Neural cell (in vitro differentiated cells): ENCODE measurements around the gene LRRC26. TPM values are rescaled to one million over a fixed set of nuclear protein-coding genes. Genes with fewer than 3 reads are reported as not detected.

Experiments used
- H2AFZ ChIP-seq: fragments of 200-600, 300-800 bp; sonication (generic), shearing (Covaris generic); 2 replicates; pipeline ENCODE4 v1.6.0; 2014; ENCODE audit warnings: low read depth, mild to moderate bottlenecking, antibody characterized with exemption, low read length, moderate library complexity
- H3F3A ChIP-seq: fragments of 200-600 bp; shearing (Covaris generic); 2 replicates; pipeline ENCODE4 v1.6.1; 2016; ENCODE audit warnings: mild to moderate bottlenecking, moderate library complexity, mixed read lengths, antibody characterized with exemption, low read length; ENCODE audit not compliant: insufficient read depth, poor library complexity, severe bottlenecking
- H3K27ac ChIP-seq: fragments of 200-600, 300-800 bp; sonication (generic), shearing (Covaris generic); 2 replicates; pipeline ENCODE4 v1.5.1; 2014; ENCODE audit warnings: mild to moderate bottlenecking, low read length, moderate library complexity
- H3K27me3 ChIP-seq: fragments of 300-800, 200-600 bp; sonication (generic), shearing (Covaris generic); 2 replicates; pipeline ENCODE4 v1.6.0; 2014; ENCODE audit warnings: mild to moderate bottlenecking, low read depth, low read length, moderate library complexity; ENCODE audit not compliant: insufficient read depth
- H3K36me3 ChIP-seq: fragments of 300-800, 200-600 bp; sonication (generic), shearing (Covaris generic); 2 replicates; pipeline ENCODE4 v1.5.1; 2014; ENCODE audit warnings: mild to moderate bottlenecking, antibody characterized with exemption, low read length, moderate library complexity; ENCODE audit not compliant: insufficient read depth
- H3K4me2 ChIP-seq: fragments of 300-800, 200-600 bp; sonication (generic), shearing (Covaris generic); 2 replicates; pipeline ENCODE4 v1.6.0; 2014; ENCODE audit warnings: mild to moderate bottlenecking, low read length
- H3K4me3 ChIP-seq: fragments of 300-800, 200-600 bp; sonication (generic), shearing (Covaris generic); 2 replicates; pipeline ENCODE4 v1.5.1; 2014; ENCODE audit warnings: mild to moderate bottlenecking, low read length, moderate library complexity
- H3K79me2 ChIP-seq: fragments of 200-600 bp; shearing (Covaris generic); replicated peaks from 2 replicates; pipeline ENCODE4 v1.6.0; 2014; ENCODE audit warnings: mild to moderate bottlenecking, low read length, moderate library complexity; ENCODE audit not compliant: insufficient read depth
- H3K9ac ChIP-seq: fragments of 300-800, 200-600 bp; sonication (generic), shearing (Covaris generic); 2 replicates; pipeline ENCODE4 v1.6.1; 2016; ENCODE audit warnings: mild to moderate bottlenecking, low read length, mixed read lengths
- H3K9me2 ChIP-seq: fragments of 200-600 bp; shearing (Covaris generic); 2 replicates; pipeline ENCODE4 v1.6.1; 2016; ENCODE audit warnings: mild to moderate bottlenecking, low read length, mixed read lengths; ENCODE audit not compliant: insufficient read depth
- H3K9me3 ChIP-seq: fragments of 200-600, 300-800 bp; sonication (generic), shearing (Covaris generic); 2 replicates; pipeline ENCODE4 v1.6.1; 2016; ENCODE audit warnings: mild to moderate bottlenecking, mixed run types, low read length, moderate library complexity, mixed read lengths
- H4K20me1 ChIP-seq: fragments of 200-600 bp; shearing (Covaris generic); 2 replicates; pipeline ENCODE4 v1.6.1; 2016; ENCODE audit warnings: mild to moderate bottlenecking, mixed run types; ENCODE audit not compliant: insufficient read depth
- EP300 ChIP-seq: fragments of 450-650 bp; conservative IDR thresholded peaks from 2 replicates; pipeline ENCODE4 v1.6.1; 2014; ENCODE audit warnings: antibody characterized with exemption, mild to moderate bottlenecking, moderate library complexity; ENCODE audit not compliant: poor library complexity, severe bottlenecking
- EZH2 ChIP-seq: fragments of 200-600, 300-800 bp; shearing (Covaris generic), sonication (generic); IDR thresholded peaks from 2 replicates; pipeline ENCODE4 v1.6.1; 2014; ENCODE audit warnings: antibody characterized with exemption, low read length, borderline replicate concordance, mild to moderate bottlenecking; ENCODE audit not compliant: insufficient read depth, poor library complexity, severe bottlenecking
- MXI1 ChIP-seq: fragments of 450-650 bp; conservative IDR thresholded peaks from 2 replicates; pipeline ENCODE4 v1.6.1; 2014; ENCODE audit warnings: antibody characterized with exemption, mild to moderate bottlenecking; ENCODE audit not compliant: poor library complexity, severe bottlenecking
- POLR2AphosphoS5 ChIP-seq: IDR thresholded peaks from 2 replicates; pipeline ENCODE4 v1.6.1; 2012
- RAD21 ChIP-seq: fragments of 450-650 bp; conservative IDR thresholded peaks from 2 replicates; pipeline ENCODE4 v1.6.1; 2014; ENCODE audit warnings: antibody characterized with exemption, mild to moderate bottlenecking, moderate library complexity
- SMC3 ChIP-seq: fragments of 450-650 bp; conservative IDR thresholded peaks from 2 replicates; pipeline ENCODE4 v1.6.1; 2014; ENCODE audit warnings: antibody characterized with exemption, mild to moderate bottlenecking, moderate library complexity; ENCODE audit not compliant: poor library complexity
- TAF1 ChIP-seq: IDR thresholded peaks from 2 replicates; pipeline ENCODE4 v1.6.1; 2012; ENCODE audit warnings: low read depth
- polyA plus RNA-seq: library from polyadenylated mRNA; depleted of rRNA; stranded (reverse); fragments of >200 nt; gene quantifications from 2 replicates; pipeline ENCODE4 v1.2.3, GENCODE V29; 2014
- TF ChIP-seq, protein P1 (sequence below): IDR thresholded peaks from 2 replicates; pipeline ENCODE4 v1.6.1; 2012; ENCODE audit warnings: borderline replicate concordance
- TF ChIP-seq, protein P2 (sequence below): fragments of 450-650 bp; IDR thresholded peaks from 2 replicates; pipeline ENCODE4 v1.5.1; 2014; ENCODE audit warnings: antibody characterized with exemption, mild to moderate bottlenecking, moderate library complexity; ENCODE audit not compliant: poor library complexity, severe bottlenecking

LRRC26 gene
- polyA plus RNA-seq, 1 donor from 2014 or later = 2.2 TPM

DNA sequence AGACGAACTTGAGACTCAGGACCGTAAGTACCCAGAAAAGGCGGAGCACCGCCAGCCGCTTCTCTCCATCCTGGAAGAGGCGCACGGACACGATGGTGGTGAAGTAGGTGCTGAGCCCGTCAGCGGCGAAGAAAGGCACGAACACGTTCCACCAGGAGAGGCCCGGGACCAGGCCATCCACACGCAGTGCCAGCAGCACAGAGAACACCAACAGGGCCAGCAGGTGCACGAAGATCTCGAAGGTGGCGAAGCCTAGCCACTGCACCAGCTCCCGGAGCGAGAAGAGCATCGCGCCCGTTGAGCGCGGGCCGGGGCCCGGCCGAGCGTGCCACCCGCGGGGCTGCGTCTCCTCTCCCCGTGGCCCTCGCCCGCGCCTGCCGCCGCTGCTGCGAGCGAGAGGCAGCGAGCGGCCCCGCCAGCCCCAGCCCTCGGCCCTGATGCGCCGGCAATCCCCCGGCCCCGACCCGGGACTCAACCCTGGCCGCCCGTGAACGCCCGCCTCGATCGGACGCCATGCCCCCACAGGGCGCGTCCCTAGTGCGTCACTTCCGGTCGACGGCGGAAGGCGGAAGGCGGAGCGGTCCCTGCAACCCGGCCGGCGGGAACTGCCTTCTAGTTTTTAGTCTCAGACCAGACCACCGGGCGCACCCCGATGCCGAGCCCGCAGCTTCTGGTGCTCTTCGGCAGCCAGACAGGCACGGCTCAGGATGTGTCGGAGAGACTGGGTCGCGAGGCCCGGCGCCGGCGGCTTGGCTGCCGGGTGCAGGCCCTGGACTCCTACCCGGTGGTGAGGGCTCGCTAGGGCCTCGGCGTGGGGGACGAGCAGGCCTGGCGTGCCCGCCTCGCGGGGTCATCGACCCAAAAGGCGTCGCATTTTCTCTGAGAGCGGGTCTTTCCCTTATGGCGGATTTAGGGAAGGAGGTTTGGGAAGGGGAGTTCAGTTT, 35.5 kb upstream of the LRRC26 start, which contains the start of the genes NDOR1 and TMEM203:
NDOR1 (plus strand) TSS at position 575 of the 944 bp plus-strand sequence; CDS start at position 653, 78 bp downstream.
TMEM203 (minus strand) TSS at position 523 of the 944 bp plus-strand sequence; CDS start at position 289, 234 bp downstream.
- no peaks in the 10 kb centered on the region for H3F3A ChIP-seq
- H3K9me3 ChIP-seq = no peaks in the 10 kb centered on the region
- peak within 1 kb of the TSS; percentile 100 for H3K4me3 ChIP-seq
- H3K27me3 ChIP-seq = no peaks in the 10 kb centered on the region
- peak within 1 kb of the TSS; percentile 83 for H3K9ac ChIP-seq
- H3K9me2 ChIP-seq = no peaks in the 10 kb centered on the region
- H3K36me3 ChIP-seq = no peaks in the 10 kb centered on the region
- peak within 1 kb of the TSS; percentile 63 for H3K27ac ChIP-seq
- no peaks in the 10 kb centered on the region for H4K20me1 ChIP-seq
- H3K4me2 ChIP-seq = peak within 1 kb of the TSS; percentile 91
- peak within 1 kb of the TSS; percentile 69 for H2AFZ ChIP-seq
- no peak for TF ChIP-seq EZH2
- TF ChIP-seq MXI1 = peak; percentile 96
- TF ChIP-seq SMC3 = peak; percentile 6
- TF ChIP-seq, protein P1, sequence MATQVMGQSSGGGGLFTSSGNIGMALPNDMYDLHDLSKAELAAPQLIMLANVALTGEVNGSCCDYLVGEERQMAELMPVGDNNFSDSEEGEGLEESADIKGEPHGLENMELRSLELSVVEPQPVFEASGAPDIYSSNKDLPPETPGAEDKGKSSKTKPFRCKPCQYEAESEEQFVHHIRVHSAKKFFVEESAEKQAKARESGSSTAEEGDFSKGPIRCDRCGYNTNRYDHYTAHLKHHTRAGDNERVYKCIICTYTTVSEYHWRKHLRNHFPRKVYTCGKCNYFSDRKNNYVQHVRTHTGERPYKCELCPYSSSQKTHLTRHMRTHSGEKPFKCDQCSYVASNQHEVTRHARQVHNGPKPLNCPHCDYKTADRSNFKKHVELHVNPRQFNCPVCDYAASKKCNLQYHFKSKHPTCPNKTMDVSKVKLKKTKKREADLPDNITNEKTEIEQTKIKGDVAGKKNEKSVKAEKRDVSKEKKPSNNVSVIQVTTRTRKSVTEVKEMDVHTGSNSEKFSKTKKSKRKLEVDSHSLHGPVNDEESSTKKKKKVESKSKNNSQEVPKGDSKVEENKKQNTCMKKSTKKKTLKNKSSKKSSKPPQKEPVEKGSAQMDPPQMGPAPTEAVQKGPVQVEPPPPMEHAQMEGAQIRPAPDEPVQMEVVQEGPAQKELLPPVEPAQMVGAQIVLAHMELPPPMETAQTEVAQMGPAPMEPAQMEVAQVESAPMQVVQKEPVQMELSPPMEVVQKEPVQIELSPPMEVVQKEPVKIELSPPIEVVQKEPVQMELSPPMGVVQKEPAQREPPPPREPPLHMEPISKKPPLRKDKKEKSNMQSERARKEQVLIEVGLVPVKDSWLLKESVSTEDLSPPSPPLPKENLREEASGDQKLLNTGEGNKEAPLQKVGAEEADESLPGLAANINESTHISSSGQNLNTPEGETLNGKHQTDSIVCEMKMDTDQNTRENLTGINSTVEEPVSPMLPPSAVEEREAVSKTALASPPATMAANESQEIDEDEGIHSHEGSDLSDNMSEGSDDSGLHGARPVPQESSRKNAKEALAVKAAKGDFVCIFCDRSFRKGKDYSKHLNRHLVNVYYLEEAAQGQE = no peak
- TF ChIP-seq, protein P2, sequence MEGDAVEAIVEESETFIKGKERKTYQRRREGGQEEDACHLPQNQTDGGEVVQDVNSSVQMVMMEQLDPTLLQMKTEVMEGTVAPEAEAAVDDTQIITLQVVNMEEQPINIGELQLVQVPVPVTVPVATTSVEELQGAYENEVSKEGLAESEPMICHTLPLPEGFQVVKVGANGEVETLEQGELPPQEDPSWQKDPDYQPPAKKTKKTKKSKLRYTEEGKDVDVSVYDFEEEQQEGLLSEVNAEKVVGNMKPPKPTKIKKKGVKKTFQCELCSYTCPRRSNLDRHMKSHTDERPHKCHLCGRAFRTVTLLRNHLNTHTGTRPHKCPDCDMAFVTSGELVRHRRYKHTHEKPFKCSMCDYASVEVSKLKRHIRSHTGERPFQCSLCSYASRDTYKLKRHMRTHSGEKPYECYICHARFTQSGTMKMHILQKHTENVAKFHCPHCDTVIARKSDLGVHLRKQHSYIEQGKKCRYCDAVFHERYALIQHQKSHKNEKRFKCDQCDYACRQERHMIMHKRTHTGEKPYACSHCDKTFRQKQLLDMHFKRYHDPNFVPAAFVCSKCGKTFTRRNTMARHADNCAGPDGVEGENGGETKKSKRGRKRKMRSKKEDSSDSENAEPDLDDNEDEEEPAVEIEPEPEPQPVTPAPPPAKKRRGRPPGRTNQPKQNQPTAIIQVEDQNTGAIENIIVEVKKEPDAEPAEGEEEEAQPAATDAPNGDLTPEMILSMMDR = no peak
- TF ChIP-seq EP300 = peak; percentile 56
- TF ChIP-seq RAD21 = peak; percentile 7
- peak; percentile 95 for TF ChIP-seq POLR2AphosphoS5
- peak; percentile 54 for TF ChIP-seq TAF1
- peaks cover 31% of the 10 kb centered on the region for H3K79me2 ChIP-seq

DNA sequence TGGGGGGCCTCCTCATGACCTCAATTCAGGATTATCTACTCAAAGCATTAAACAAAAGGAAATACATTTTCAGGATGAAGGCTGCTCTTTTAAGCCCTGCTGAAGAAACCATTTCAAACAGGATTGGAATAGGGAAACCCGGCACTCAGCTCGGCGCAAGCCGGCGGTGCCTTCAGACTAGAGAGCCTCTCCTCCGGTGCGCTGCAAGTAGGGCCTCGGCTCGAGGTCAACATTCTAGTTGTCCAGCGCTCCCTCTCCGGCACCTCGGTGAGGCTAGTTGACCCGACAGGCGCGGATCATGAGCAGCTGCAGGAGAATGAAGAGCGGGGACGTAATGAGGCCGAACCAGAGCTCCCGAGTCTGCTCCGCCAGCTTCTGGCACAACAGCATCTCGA, 34.9 kb upstream of the LRRC26 start:
- peak overlapping the region; percentile 83 for H3K9ac ChIP-seq
- H3F3A ChIP-seq = no peaks in the 10 kb centered on the region
- no peaks in the 10 kb centered on the region for H3K36me3 ChIP-seq
- H3K4me2 ChIP-seq = peak overlapping the region; percentile 74
- H3K27me3 ChIP-seq = no peaks in the 10 kb centered on the region
- peak overlapping the region; percentile 100 for H3K4me3 ChIP-seq
- no peaks in the 10 kb centered on the region for H3K9me2 ChIP-seq
- no peaks in the 10 kb centered on the region for H4K20me1 ChIP-seq
- H3K9me3 ChIP-seq = no peaks in the 10 kb centered on the region
- H2AFZ ChIP-seq = no peak overlapping the region
- peaks cover 31% of the 10 kb centered on the region for H3K79me2 ChIP-seq
- peak overlapping the region; percentile 63 for H3K27ac ChIP-seq
- TF ChIP-seq, protein P2 = no peak
- TF ChIP-seq EP300 (no peak), RAD21 (no peak)
- TF ChIP-seq, protein P1 = no peak
